ENCODE results near the gene SLC9B1. TPM values are rescaled to one million over a fixed set of nuclear protein-coding genes. Genes with fewer than 3 reads are reported as not detected.

SLC9B1 gene
- polyA plus RNA-seq, 1 donor (not counting 4 experiments of a cell fraction or from before 2014, with no cell fraction given): 0.07 TPM

DNA sequence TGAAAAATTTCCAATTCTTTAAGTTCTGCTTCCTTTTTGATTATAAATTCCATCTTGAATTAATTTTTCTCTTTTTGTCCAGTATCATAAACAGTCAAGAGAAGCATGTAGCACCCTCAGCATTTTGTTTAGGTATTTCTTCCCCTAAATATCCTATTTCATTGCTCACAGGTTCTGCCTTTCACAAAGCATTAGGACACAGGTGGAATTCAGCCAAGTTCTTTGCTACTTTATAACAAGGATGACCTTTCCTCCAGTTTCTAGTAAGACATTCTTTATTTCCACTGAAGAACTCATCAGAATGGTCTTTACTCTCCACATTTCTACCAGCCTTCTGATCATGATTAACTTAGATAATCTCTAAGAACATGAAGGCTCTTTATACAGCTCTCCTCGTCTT, 7.4 kb downstream of the SLC9B1 start:
- no peaks in the 10 kb centered on the region for H3K27me3 ChIP-seq (ENCODE audit: control insufficient read depth, extremely low read depth, insufficient read depth, low read length)
- H3K4me3 ChIP-seq (ENCODE audit: control insufficient read depth in 2 of 3, extremely low read depth in 1 of 3, insufficient read depth in 2 of 3, low read depth in 1 of 3, low read length in 3 of 3): no peak overlapping the region
- no peak for DNase-seq (ENCODE audit: low read depth, low spot score)
- no peak for TF ChIP-seq EZH2 (IDR thresholded peaks at IDR 0.05; ENCODE audit: low read length)
- TF ChIP-seq CTCF (optimal IDR thresholded peaks at IDR 0.05 in 1 of 3, IDR thresholded peaks at IDR 0.05 in 1 of 3, conservative IDR thresholded peaks at IDR 0.05 in 1 of 3; ENCODE audit: extremely low read depth in 1 of 3, insufficient read depth in 2 of 3, low read length in 3 of 3): no peak
- no peak overlapping the region for H2AFZ ChIP-seq (ENCODE audit: control insufficient read depth, low read length)
- H4K20me1 ChIP-seq (ENCODE audit: control insufficient read depth, extremely low read depth, insufficient read depth, low read length): no peaks in the 10 kb centered on the region
- dilution Hi-C loops (cut with MboI; ENCODE audit: extremely low pct_ligation_motif_present, low sequenced_read_pairs): no loop called here
- no peaks in the 10 kb centered on the region for H3K36me3 ChIP-seq (ENCODE audit: control insufficient read depth in 2 of 2, extremely low read depth in 1 of 2, insufficient read depth in 2 of 2, low read length in 2 of 2)
- H3K4me2 ChIP-seq (ENCODE audit: control insufficient read depth, extremely low read depth, insufficient read depth, low read depth, low read length): peak overlapping the region; percentile 29
- no peaks in the 10 kb centered on the region for H3K79me2 ChIP-seq (ENCODE audit: control insufficient read depth, insufficient read depth, low read length)
- H3K9me1 ChIP-seq (ENCODE audit: control insufficient read depth, extremely low read depth, insufficient read depth, low read length): no peaks in the 10 kb centered on the region
- FAIRE-seq: no peak
- H3K27ac ChIP-seq (ENCODE audit: control insufficient read depth, insufficient read depth, low read length): peak overlapping the region; percentile 41
- no peak overlapping the region for H3K9ac ChIP-seq (ENCODE audit: control insufficient read depth, extremely low read depth, insufficient read depth, low read length)
- peaks cover 12% of the 10 kb centered on the region for H3K4me1 ChIP-seq (ENCODE audit: control insufficient read depth, extremely low read depth, insufficient read depth, low read length)
- no peaks in the 10 kb centered on the region for H3K9me3 ChIP-seq (ENCODE audit: control insufficient read depth, low read depth, low read length)

DNA sequence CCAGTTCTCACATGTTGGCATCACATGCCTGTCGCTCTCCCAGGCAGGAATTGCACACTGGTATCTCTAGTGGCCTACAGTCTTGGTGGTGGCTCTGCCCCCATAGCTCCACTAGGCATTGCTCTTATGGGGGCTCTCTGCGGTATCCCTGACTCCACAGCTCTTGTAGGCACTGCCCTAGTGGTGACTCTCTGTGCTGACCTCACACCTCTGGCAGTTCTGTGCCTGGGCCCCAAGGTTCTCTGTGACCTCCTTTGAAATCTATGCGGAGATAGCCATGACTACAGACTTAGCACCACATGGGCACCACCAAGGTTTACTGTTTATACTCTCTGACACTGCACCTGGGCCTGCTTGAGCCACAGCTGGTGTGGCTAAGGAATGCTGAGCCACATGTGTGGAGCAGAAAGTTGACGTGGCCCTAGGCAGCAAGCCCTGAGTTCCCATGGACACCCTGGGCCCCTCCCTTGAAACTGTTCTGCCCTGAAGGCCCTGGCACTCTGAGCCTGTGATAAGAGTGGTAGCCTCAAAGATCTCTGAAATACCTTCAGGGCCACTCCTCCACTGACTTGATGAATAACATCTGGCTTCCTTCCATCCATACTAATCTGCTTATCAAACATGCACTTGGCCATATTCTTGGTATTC, 8.0 kb downstream of the SLC9B1 start:
- peak overlapping the region; percentile 29 for H3K4me2 ChIP-seq (ENCODE audit: control insufficient read depth, extremely low read depth, insufficient read depth, low read depth, low read length)
- H3K27ac ChIP-seq (ENCODE audit: control insufficient read depth, insufficient read depth, low read length): peak overlapping the region; percentile 41
- peak; percentile 74 for DNase-seq (ENCODE audit: low read depth, low spot score)
- H3K9me1 ChIP-seq (ENCODE audit: control insufficient read depth, extremely low read depth, insufficient read depth, low read length): no peaks in the 10 kb centered on the region
- no peak overlapping the region for H3K9ac ChIP-seq (ENCODE audit: control insufficient read depth, extremely low read depth, insufficient read depth, low read length)
- no peak overlapping the region for H3K4me3 ChIP-seq (ENCODE audit: control insufficient read depth in 2 of 3, extremely low read depth in 1 of 3, insufficient read depth in 2 of 3, low read depth in 1 of 3, low read length in 3 of 3)
- FAIRE-seq: peak; percentile 77
- no peaks in the 10 kb centered on the region for H3K79me2 ChIP-seq (ENCODE audit: control insufficient read depth, insufficient read depth, low read length)
- H3K4me1 ChIP-seq (ENCODE audit: control insufficient read depth, extremely low read depth, insufficient read depth, low read length): peaks cover 12% of the 10 kb centered on the region
- H4K20me1 ChIP-seq (ENCODE audit: control insufficient read depth, extremely low read depth, insufficient read depth, low read length): no peaks in the 10 kb centered on the region
- H3K9me3 ChIP-seq (ENCODE audit: control insufficient read depth, low read depth, low read length): no peaks in the 10 kb centered on the region
- no peaks in the 10 kb centered on the region for H3K27me3 ChIP-seq (ENCODE audit: control insufficient read depth, extremely low read depth, insufficient read depth, low read length)
- TF ChIP-seq EZH2 (IDR thresholded peaks at IDR 0.05; ENCODE audit: low read length) (no peak), CTCF (optimal IDR thresholded peaks at IDR 0.05 in 1 of 3, IDR thresholded peaks at IDR 0.05 in 1 of 3, conservative IDR thresholded peaks at IDR 0.05 in 1 of 3; ENCODE audit: extremely low read depth in 1 of 3, insufficient read depth in 2 of 3, low read length in 3 of 3) (no peak)
- no peaks in the 10 kb centered on the region for H3K36me3 ChIP-seq (ENCODE audit: control insufficient read depth in 2 of 2, extremely low read depth in 1 of 2, insufficient read depth in 2 of 2, low read length in 2 of 2)
- dilution Hi-C loops (cut with MboI; ENCODE audit: extremely low pct_ligation_motif_present, low sequenced_read_pairs): no loop called here
- no peak overlapping the region for H2AFZ ChIP-seq (ENCODE audit: control insufficient read depth, low read length)
